HepG2 (cell line): Measurements from ENCODE around the gene TXNRD1.

Experiments
- ELF1 ChIP-seq: sonication (generic); formaldehyde crosslinking; IDR thresholded peaks from 2 replicates; pipeline ENCODE4 v1.4.0; 2020; ENCODE audit warnings: missing genetic modification reagents
- MXD3 ChIP-seq: IDR thresholded peaks from 2 replicates; pipeline ENCODE4 v1.6.1; 2016; ENCODE audit warnings: mild to moderate bottlenecking, missing biosample characterization, missing genetic modification reagents
- NR2C2 ChIP-seq: sonication (generic); formaldehyde crosslinking; IDR thresholded peaks from 2 replicates; pipeline ENCODE4 v1.4.0; 2020; ENCODE audit warnings: missing genetic modification reagents, mild to moderate bottlenecking, moderate library complexity, borderline replicate concordance
- PHF5A ChIP-seq: IDR thresholded peaks from one replicate; pipeline ENCODE4 v1.6.1; 2018; ENCODE audit warnings: low read depth, missing genetic modification reagents; ENCODE audit not compliant: unreplicated experiment
- TCF7L2 ChIP-seq: IDR thresholded peaks from 2 replicates; pipeline ENCODE4 v1.6.1; 2011; ENCODE audit warnings: mild to moderate bottlenecking, low read depth, low read length, moderate library complexity
- ZNF850 ChIP-seq: sonication (generic); formaldehyde crosslinking; conservative IDR thresholded peaks from 2 replicates; pipeline ENCODE4 v1.9.0; 2021; ENCODE audit warnings: mild to moderate bottlenecking, missing genetic modification reagents

GRCh38 chr12:104356231-104357115 lies 140.9 kb downstream of the TXNRD1 start:
- TF ChIP-seq NR2C2 (CRISPR knock-in tag) (no peak), ZNF850 (CRISPR knock-in tag) (no peak), PHF5A (CRISPR knock-in tag) (no peak), MXD3 (CRISPR knock-in tag) (no peak), TCF7L2 (no peak), ELF1 (CRISPR knock-in tag) (no peak)
